ENCODE measurements around the gene SGCD. TPM values are rescaled to one million over a fixed set of nuclear protein-coding genes. Genes with fewer than 3 reads are reported as not detected.

Gene SGCD
- total and polyA plus RNA-seq, 2 of the 4 experiments (the other 2 are of a cell fraction): 5.8 to 10.6 TPM

GRCh38 chr5:156473269-156473908 is 146.4 kb downstream of the SGCD start:
- Histone ChIP-seq H3K18ac (ENCODE audit: low read depth, low read length) (peak overlapping the region; percentile 62; the same call in 1 of the 2 replicates), H3K9me3 (ENCODE audit: control insufficient read depth, insufficient read depth, low read length) (no peaks in the 10 kb centered on the region), H3K4ac (ENCODE audit: low read depth, low read length) (no peak overlapping the region), H3K14ac (replicated peaks; ENCODE audit: low read depth, low read length) (no peak overlapping the region), H2BK120ac (ENCODE audit: low read depth, low read length) (no peak overlapping the region), H4K8ac (ENCODE audit: low read depth in 2 of 2, low read length in 2 of 2) (no peak overlapping the region), H3K79me1 (ENCODE audit: low read depth in 1 of 2, low read length in 2 of 2) (no peaks in the 10 kb centered on the region), H2BK20ac (ENCODE audit: low read depth, low read length) (no peak overlapping the region), H3K27ac (ENCODE audit: insufficient read depth, low read length) (no peak overlapping the region; the same call in 1 of the 2 replicates), H3K4me2 (ENCODE audit: low read depth, low read length) (no peak overlapping the region), H4K20me1 (ENCODE audit: insufficient read depth, low read length) (no peaks in the 10 kb centered on the region), H3K4me1 (ENCODE audit: control insufficient read depth, insufficient read depth, low read length) (peaks cover 10% of the 10 kb centered on the region), H2BK15ac (ENCODE audit: low read depth, low read length) (no peak overlapping the region), H3K4me3 (ENCODE audit: insufficient read depth, low read depth, low read length) (no peak overlapping the region), H3K27me3 (ENCODE audit: control insufficient read depth, insufficient read depth, low read length) (no peaks in the 10 kb centered on the region), H2AFZ (replicated peaks; ENCODE audit: low read length, poor library complexity) (no peak overlapping the region), H4K5ac (ENCODE audit: low read depth, low read length) (peak overlapping the region; percentile 19; the same call in 1 of the 2 replicates), H3K56ac (ENCODE audit: extremely low read depth, insufficient read depth, low read length) (no peak overlapping the region), H3K23ac (ENCODE audit: low read depth, low read length) (no peak overlapping the region), H3K9me1 (ENCODE audit: insufficient read depth, low read length) (peaks cover 5% of the 10 kb centered on the region), H2AK5ac (ENCODE audit: low read depth, low read length) (no peak overlapping the region), H3K36me3 (ENCODE audit: control insufficient read depth, insufficient read depth, low read length) (no peaks in the 10 kb centered on the region), H2BK5ac (ENCODE audit: low read depth, low read length, poor library complexity, severe bottlenecking) (peak overlapping the region; percentile 27), H2AK9ac (replicated peaks; ENCODE audit: low read depth, low read length, poor library complexity) (no peak overlapping the region), H3K9ac (ENCODE audit: low read depth, low read length) (no peak overlapping the region), H4K91ac (ENCODE audit: insufficient read depth, low read depth, low read length) (no peak overlapping the region)
- WGBS, 2 experiments (ENCODE audit: extremely low coverage in 2 of 2, insufficient read length in 1 of 2): no CpG with 5 or more reads among the region's 7 CpGs
- in situ Hi-C loops (cut with MboI; ENCODE audit: low sequenced_read_pairs): no loop called here
- no TSS peak for BruUV-seq (replicated peaks)
- dilution Hi-C loops (cut with HindIII; ENCODE audit: low sequenced_read_pairs, unreplicated experiment): no loop called here
- ChIA-PET POLR2A (ENCODE audit: unreplicated experiment) (no interaction called here), CTCF (no interaction called here)
- no peak for ATAC-seq (ENCODE audit: low read depth)
- intact Hi-C loops (cut with micrococcal nuclease): loop anchor here (10.0 kb wide), 2 partner anchors 341 to 529 kb away; no protein-coding TSS in a partner anchor
- DNase-seq: peak; percentile 66
- TF ChIP-seq ELK1 (IDR thresholded peaks at IDR 0.05; ENCODE audit: borderline replicate concordance, low read depth, low read length): no peak
- TF ChIP-seq USF2 (IDR thresholded peaks at IDR 0.05; ENCODE audit: low read depth, low read length): no peak
- peak; percentile 35; the same call in 1 of the 2 replicates for TF ChIP-seq FOS (IDR thresholded peaks at IDR 0.05; ENCODE audit: low read depth, low read length)
- TF ChIP-seq MAFK (IDR thresholded peaks at IDR 0.05; ENCODE audit: low read depth, low read length): no peak
- TF ChIP-seq CHD1 (IDR thresholded peaks at IDR 0.05; ENCODE audit: low read depth, low read length): no peak
- TF ChIP-seq RFX5 (IDR thresholded peaks at IDR 0.05; ENCODE audit: low read depth, low read length): no peak
- peak; percentile 92 for TF ChIP-seq CEBPB (IDR thresholded peaks at IDR 0.05; ENCODE audit: low read depth, low read length)
- no peak for TF ChIP-seq SMC3 (IDR thresholded peaks at IDR 0.05; ENCODE audit: low read depth, low read length)
- TF ChIP-seq BHLHE40 (IDR thresholded peaks at IDR 0.05; ENCODE audit: low read depth, low read length): peak; percentile 22; the same call in 1 of the 2 replicates

Measured in IMR-90 (cell line).